Immature natural killer cell (primary cell): ENCODE results near the gene KLRK1. TPM values are rescaled to one million over a fixed set of nuclear protein-coding genes. Genes with fewer than 3 reads are reported as not detected.
"Not testable (repeated sequence)": the region's sequence is repeated elsewhere in the genome, so short reads cannot be mapped to it uniquely, and the experiment has no call there.

ENCODE experiments used
- DNase-seq, 3 donors: peaks; one replicate each; pipeline ENCODE4 v3.0.0; 2022; ENCODE audit warnings: mixed read lengths in 1 of 3
- H3K27ac Mint-ChIP-seq, 6 donors: one replicate each; pipeline ENCODE4 v1.8.0; 2020; ENCODE audit warnings: mixed read lengths in 6 of 6, mild to moderate bottlenecking in 5 of 6, inconsistent platforms in 4 of 6, moderate library complexity in 3 of 6
- H3K27me3 Mint-ChIP-seq, 3 donors: one replicate each; pipeline ENCODE4 v1.8.0; 2020 to 2021; ENCODE audit warnings: low read depth in 3 of 3, mild to moderate bottlenecking in 3 of 3, mixed read lengths in 3 of 3, moderate library complexity in 3 of 3, inconsistent platforms in 1 of 3
- H3K36me3 Mint-ChIP-seq, 3 donors: one replicate each; pipeline ENCODE4 v1.8.0; 2020; ENCODE audit warnings: mixed read lengths in 3 of 3, inconsistent platforms in 2 of 3, mild to moderate bottlenecking in 2 of 3
- H3K4me1 Mint-ChIP-seq, 2 donors: one replicate each; pipeline ENCODE4 v1.8.0; 2020; ENCODE audit warnings: inconsistent platforms in 2 of 2, mild to moderate bottlenecking in 2 of 2, mixed read lengths in 2 of 2, moderate library complexity in 1 of 2
- H3K4me3 Mint-ChIP-seq, 5 donors: one replicate each; pipeline ENCODE4 v1.8.0; 2020; ENCODE audit warnings: mild to moderate bottlenecking in 5 of 5, mixed read lengths in 5 of 5, inconsistent platforms in 3 of 5, moderate library complexity in 3 of 5
- H3K9me3 Mint-ChIP-seq, 6 donors: one replicate each; pipeline ENCODE4 v1.8.0; 2020; ENCODE audit warnings: mild to moderate bottlenecking in 6 of 6, mixed read lengths in 6 of 6, inconsistent platforms in 4 of 6, moderate library complexity in 3 of 6
- polyA plus RNA-seq, 3 donors: library from polyadenylated mRNA; unstranded; fragments of 300-500 nt; fragmentation: Illumina TruSeq; gene quantifications; one replicate each; pipeline ENCODE4 v1.2.3, GENCODE V29; 2021

KLRK1 gene
- polyA plus RNA-seq, 3 donors from 2014 or later, result 623 to 949 (median 731) TPM

GRCh38 chr12:10341892-10342509 lies 47.8 kb downstream of the KLRK1 start:
- Mint-ChIP-seq H3K4me1 (peaks cover 14 to 30% of the 10 kb centered on the region in 2 donors), H3K27ac (peak overlapping the region in 3 of 6 donors; percentile 4 to 15 (median 12)), H3K27me3 (no peaks in the 10 kb centered on the region), H3K9me3 (peaks cover 0 to 2% (median 0%) of the 10 kb centered on the region in 6 donors), H3K4me3 (peak overlapping the region in 2 of 5 donors; percentile 11 to 38), H3K36me3 (peaks cover 0 to under 1% (median under 1%) of the 10 kb centered on the region in 3 donors)
- no peak for DNase-seq

- H3K9me3 Mint-ChIP-seq, H3K4me3 Mint-ChIP-seq, H3K27me3 Mint-ChIP-seq, DNase-seq, H3K36me3 Mint-ChIP-seq: not testable (repeated sequence)
- Mint-ChIP-seq H3K4me1 (peaks cover 14 to 30% of the 10 kb centered on the region in 2 donors), H3K27ac (peak overlapping the region in 1 of 6 donors; percentile 48)
These were observed 48.9 kb downstream of the KLRK1 start for GRCh38 chr12:10340946-10341345.

- peak overlapping the region in 1 of 6 donors; percentile 33 for H3K27ac Mint-ChIP-seq
- H3K4me3 Mint-ChIP-seq, result no peak overlapping the region
- H3K4me1 Mint-ChIP-seq, result peaks cover 16 to 30% of the 10 kb centered on the region in 2 donors
- peaks cover 0 to 2% (median 0%) of the 10 kb centered on the region in 3 donors for H3K27me3 Mint-ChIP-seq
- H3K36me3 Mint-ChIP-seq, result no peaks in the 10 kb centered on the region
- peaks cover 0 to 2% (median 0%) of the 10 kb centered on the region in 6 donors for H3K9me3 Mint-ChIP-seq
- no peak for DNase-seq
These were observed 50.6 kb downstream of the KLRK1 start for GRCh38 chr12:10339053-10339840.

DNA sequence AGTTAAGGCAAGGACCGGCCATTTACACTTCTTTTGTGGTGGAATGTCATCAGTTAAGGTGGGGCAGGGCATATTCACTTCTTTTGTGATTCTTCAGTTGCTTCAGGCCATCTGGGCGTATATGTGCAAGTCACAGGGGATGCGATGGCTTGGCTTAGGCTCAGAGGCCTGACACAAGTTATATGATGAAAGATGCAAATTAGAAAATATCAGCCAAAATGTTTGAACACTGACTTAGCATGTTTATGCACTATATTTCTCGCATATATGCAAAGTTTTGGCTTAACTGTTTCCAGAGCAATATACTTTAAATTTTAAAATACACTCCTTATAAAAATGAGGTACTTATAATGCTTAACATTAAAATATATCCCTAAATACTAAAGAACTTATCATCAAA lies 51.4 kb downstream of the KLRK1 start:
- not testable (repeated sequence) for H3K9me3 Mint-ChIP-seq, H3K27ac Mint-ChIP-seq, H3K4me3 Mint-ChIP-seq, H3K36me3 Mint-ChIP-seq, H3K27me3 Mint-ChIP-seq, DNase-seq
- H3K4me1 Mint-ChIP-seq, result peaks cover 19 to 33% of the 10 kb centered on the region in 2 donors

GRCh38 chr12:10336196-10336595 lies 53.6 kb downstream of the KLRK1 start:
- H3K4me1 Mint-ChIP-seq, result peaks cover 30 to 37% of the 10 kb centered on the region in 2 donors
- DNase-seq, H3K4me3 Mint-ChIP-seq, H3K27ac Mint-ChIP-seq, H3K27me3 Mint-ChIP-seq, H3K9me3 Mint-ChIP-seq, H3K36me3 Mint-ChIP-seq: not testable (repeated sequence)

GRCh38 chr12:10331642-10332239 lies 58.1 kb downstream of the KLRK1 start:
- DNase-seq, result peak in 1 of 3 donors; percentile 36

DNA sequence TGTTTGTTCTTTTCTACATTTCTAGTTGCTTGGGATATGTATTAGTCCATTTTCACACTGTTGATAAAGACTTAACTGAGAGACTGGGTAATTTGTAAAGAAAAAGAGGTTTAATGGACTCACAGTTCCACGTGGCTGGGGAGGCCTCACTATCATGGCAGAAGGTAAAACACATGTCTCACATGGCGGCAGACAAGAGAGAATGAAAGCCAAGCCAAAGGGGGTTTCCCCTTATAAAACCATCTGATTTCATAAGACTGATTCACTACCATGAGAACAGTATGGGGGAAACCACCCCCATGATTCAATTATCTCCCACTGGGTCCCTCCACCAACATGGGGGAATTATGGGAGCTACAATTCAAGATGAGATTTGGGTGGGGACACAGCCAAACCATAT lies 61.1 kb downstream of the KLRK1 start:
- Mint-ChIP-seq H3K4me1 (peaks cover 88 to 100% of the 10 kb centered on the region in 2 donors), H3K27ac (peak overlapping the region; percentile 61 to 83 (median 75)), H3K36me3 (peaks cover 32 to 52% (median 50%) of the 10 kb centered on the region in 3 donors), H3K4me3 (peak overlapping the region in 1 of 5 donors; percentile 15)
- not testable (repeated sequence) for H3K9me3 Mint-ChIP-seq, DNase-seq, H3K27me3 Mint-ChIP-seq

More at GRCh38 chr12:10331642-10332239, 58.1 kb downstream of the KLRK1 start:
- H3K36me3 Mint-ChIP-seq, result peaks cover 22 to 35% (median 27%) of the 10 kb centered on the region in 3 donors
- peaks cover 62 to 70% of the 10 kb centered on the region in 2 donors for H3K4me1 Mint-ChIP-seq
- peak overlapping the region in 3 of 5 donors; percentile 14 to 61 (median 52) for H3K4me3 Mint-ChIP-seq
- peaks cover 0 to 2% (median 0%) of the 10 kb centered on the region in 3 donors for H3K27me3 Mint-ChIP-seq
- peaks cover 0 to 3% (median 0%) of the 10 kb centered on the region in 6 donors for H3K9me3 Mint-ChIP-seq
- peak overlapping the region; percentile 44 to 85 (median 82) for H3K27ac Mint-ChIP-seq

Other genes starting within 250 kb of the KLRK1 start
- not detected for gene OLR1, start 217.9 kb downstream of the KLRK1 start, polyA plus RNA-seq
- gene TMEM52B, start 211.0 kb downstream of the KLRK1 start, polyA plus RNA-seq, result not detected
- gene GABARAPL1, start 177.2 kb downstream of the KLRK1 start, polyA plus RNA-seq, result 10 to 100 TPM; 50.8 to 69.3 (median 53.9) TPM
- 1,000 to 10,000 TPM; 1,034 to 1,330 (median 1,098) TPM for gene KLRD1, start 82.2 kb downstream of the KLRK1 start, polyA plus RNA-seq
- 10 to 100 TPM; 14.3 to 28.5 (median 15.0) TPM for gene KLRC4, start 19.7 kb upstream of the KLRK1 start, polyA plus RNA-seq
- gene KLRC3, start 30.6 kb upstream of the KLRK1 start, polyA plus RNA-seq, result 10 to 100 TPM; 27.6 to 59.0 (median 28.4) TPM
- 100 to 1,000 TPM in 1 of 3 donors, 10 to 100 TPM in 2; 34.5 to 112 (median 38.2) TPM for gene KLRC2, start 46.0 kb upstream of the KLRK1 start, polyA plus RNA-seq
- gene KLRC1, start 63.3 kb upstream of the KLRK1 start, polyA plus RNA-seq, result 100 to 1,000 TPM; 200 to 440 (median 285) TPM
- gene EIF2S3B, start 115.8 kb upstream of the KLRK1 start, polyA plus RNA-seq, result under 1 TPM; 0.24 to 0.30 (median 0.29) TPM
- gene MAGOHB, start 223.6 kb upstream of the KLRK1 start, polyA plus RNA-seq, result 10 to 100 TPM; 54.7 to 72.5 (median 58.7) TPM